PC-3 (cell line): ENCODE data around the gene ADAMTSL5. TPM values are rescaled to one million over a fixed set of nuclear protein-coding genes. Genes with fewer than 3 reads are reported as not detected.

Source experiments
- ATAC-seq: fragments of 200-7000 bp; cut with Tn5 transposase; 2 replicates; pipeline ENCODE4 v1.9.1; 2020; ENCODE audit warnings: mild to moderate bottlenecking, moderate library complexity
- BruUV-seq: library from RNA; stranded (reverse); fragments of 400-500 nt; replicated peaks from 2 replicates; lab custom pipeline; 2021; lab: Mats Ljungman, UMichigan
- CTCF ChIA-PET: fragments of 300-600 bp; sonication (Branson Sonifier 250); formaldehyde crosslinking; loops from one replicate; lab custom pipeline; 2022; ENCODE audit warnings: antibody characterized with exemption; lab: Charles Lee
- POLR2A ChIA-PET: fragments of 300-600 bp; sonication (Branson Sonifier 250); formaldehyde crosslinking; loops from one replicate; lab custom pipeline; 2022; ENCODE audit warnings: antibody characterized with exemption; ENCODE audit not compliant: unreplicated experiment; lab: Charles Lee
- DNase-seq: peaks from one replicate; pipeline ENCODE4 v3.0.0-alpha.2; 2015
- H2AFZ ChIP-seq: fragments of 300-600 bp; sonication (generic); 2 replicates; pipeline ENCODE4 v1.6.0; 2016; ENCODE audit warnings: antibody characterized with exemption, low read length
- H3F3A ChIP-seq: fragments of 300-600 bp; sonication (generic); one replicate; pipeline ENCODE4 v1.6.0; 2017; ENCODE audit warnings: antibody characterized with exemption, low read length, control low read depth, mild to moderate bottlenecking; ENCODE audit not compliant: unreplicated experiment
- H3K27ac ChIP-seq: fragments of 300-600 bp; sonication (generic); 2 replicates; pipeline ENCODE4 v1.5.1; 2016; ENCODE audit warnings: mild to moderate bottlenecking, low read length
- H3K27me3 ChIP-seq: fragments of 300-600 bp; sonication (generic); 2 replicates; pipeline ENCODE4 v1.6.1; 2016; ENCODE audit warnings: low read length, mixed read lengths
- H3K36me3 ChIP-seq: fragments of 300-600 bp; sonication (generic); 2 replicates; pipeline ENCODE4 v1.6.1; 2016; ENCODE audit warnings: low read depth, mixed run types, low read length, mixed read lengths
- H3K4me1 ChIP-seq: fragments of 300-600 bp; sonication (generic); 2 replicates; pipeline ENCODE4 v1.5.1; 2016; ENCODE audit warnings: low read length; ENCODE audit not compliant: insufficient read depth
- H3K4me2 ChIP-seq: fragments of 300-600 bp; sonication (generic); 2 replicates; pipeline ENCODE4 v1.6.0; 2016; ENCODE audit warnings: low read length
- H3K4me3 ChIP-seq: fragments of 300-600 bp; sonication (generic); 2 replicates; pipeline ENCODE4 v1.5.1; 2016; ENCODE audit warnings: mild to moderate bottlenecking, low read length, mixed read lengths
- H3K79me2 ChIP-seq: fragments of 300-600 bp; sonication (generic); 2 replicates; pipeline ENCODE4 v1.6.1; 2017; ENCODE audit warnings: low read length, mixed read lengths
- H3K9ac ChIP-seq: fragments of 300-600 bp; sonication (generic); 2 replicates; pipeline ENCODE4 v1.6.0; 2016; ENCODE audit warnings: mild to moderate bottlenecking, low read length
- H3K9me2 ChIP-seq: fragments of 300-600 bp; sonication (generic); replicated peaks from 2 replicates; pipeline ENCODE4 v1.6.1; 2016; ENCODE audit warnings: mixed run types, low read length, mixed read lengths
- H3K9me3 ChIP-seq: fragments of 300-600 bp; sonication (generic); 2 replicates; pipeline ENCODE4 v1.6.1; 2016; ENCODE audit warnings: low read length, mixed read lengths
- H4K20me1 ChIP-seq: fragments of 300-600 bp; sonication (generic); 2 replicates; pipeline ENCODE4 v1.6.1; 2016; ENCODE audit warnings: low read length, mixed read lengths
- CTCF ChIP-seq: fragments of 300-600 bp; sonication (generic); conservative IDR thresholded peaks from 2 replicates; pipeline ENCODE4 v1.5.1; 2017; ENCODE audit warnings: antibody characterized with exemption, low read depth, mild to moderate bottlenecking, low read length
- EZH2 ChIP-seq: fragments of 300-600 bp; sonication (generic); IDR thresholded peaks from one replicate; pipeline ENCODE4 v1.6.1; 2017; ENCODE audit warnings: antibody characterized with exemption, mild to moderate bottlenecking, low read length; ENCODE audit not compliant: unreplicated experiment
- EZH2phosphoT487 ChIP-seq: fragments of 300-600 bp; sonication (generic); IDR thresholded peaks from 2 replicates; pipeline ENCODE4 v1.6.1; 2018; ENCODE audit warnings: mild to moderate bottlenecking, antibody characterized with exemption, low read length, borderline replicate concordance
- intact Hi-C: fragments of 100-400 bp; cut with micrococcal nuclease; formaldehyde crosslinking; loops from 2 replicates; pipeline ENCODE4 v1.9.0; 2023
- total RNA-seq: library from RNA; depleted of rRNA; stranded (reverse); fragments of >200 nt; gene quantifications from 2 replicates; pipeline ENCODE4 v1.2.3, GENCODE V29; 2014

The ADAMTSL5 gene
- total RNA-seq, 1 experiment from 2014 or later: 5.0 TPM

DNA sequence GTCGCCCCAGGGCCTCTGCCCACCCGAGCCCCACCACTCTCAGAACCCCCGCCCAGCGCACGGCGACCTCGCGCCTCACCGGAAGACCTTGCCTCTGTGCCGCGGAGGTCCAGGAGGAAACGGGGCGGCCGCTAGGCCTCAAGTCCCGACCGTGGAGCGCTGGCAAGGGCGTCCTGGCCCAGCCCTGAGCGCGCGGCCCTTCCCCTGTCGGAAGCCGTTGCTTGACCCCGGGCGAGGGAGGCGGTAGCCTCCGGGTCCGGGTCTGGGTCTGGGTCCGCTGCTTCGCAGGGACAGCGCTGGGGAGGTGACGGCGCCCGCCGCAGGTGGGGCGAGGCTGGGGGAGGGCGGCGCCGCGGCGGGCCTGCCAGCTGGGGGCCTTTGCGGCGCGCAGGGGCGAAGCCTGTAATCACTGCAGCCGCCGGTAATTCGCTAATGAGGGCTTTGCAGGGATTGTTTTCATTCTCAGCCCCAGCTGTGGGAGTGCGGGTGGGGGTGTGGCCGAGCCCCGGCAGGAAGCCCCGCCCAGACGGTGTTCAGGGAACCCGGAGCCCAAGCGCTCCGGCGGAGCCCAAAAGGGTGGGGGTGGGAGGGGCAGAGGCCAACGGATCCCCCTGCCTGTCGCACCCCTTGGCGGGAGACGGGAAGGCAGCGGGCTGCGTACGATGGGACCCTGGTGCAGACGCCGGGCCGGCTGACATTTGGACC, 42.4 kb downstream of the ADAMTSL5 start:
- intact Hi-C loops: no loop called here
- H4K20me1 ChIP-seq: no peaks in the 10 kb centered on the region
- H3K79me2 ChIP-seq: peaks cover 24% of the 10 kb centered on the region
- H2AFZ ChIP-seq: 0 out of 2 replicates have a peak overlapping the region, but pooled peaks have one; percentile 34
- ATAC-seq: peak; percentile 51
- TF ChIP-seq EZH2phosphoT487: no peak
- TF ChIP-seq CTCF: no peak
- TF ChIP-seq EZH2: no peak
- H3K36me3 ChIP-seq: no peaks in the 10 kb centered on the region
- CTCF ChIA-PET: no interaction called here
- POLR2A ChIA-PET: no interaction called here
- H3K9ac ChIP-seq: peak overlapping the region; percentile 31; the same call in 1 of the 2 replicates
- no peaks in the 10 kb centered on the region for H3K9me3 ChIP-seq
- H3F3A ChIP-seq: no peaks in the 10 kb centered on the region
- no TSS peak for BruUV-seq
- no peaks in the 10 kb centered on the region for H3K27me3 ChIP-seq
- peak overlapping the region; percentile 72 for H3K4me3 ChIP-seq
- H3K4me1 ChIP-seq: peaks cover 18% of the 10 kb centered on the region
- H3K9me2 ChIP-seq: no peaks in the 10 kb centered on the region
- peak overlapping the region; percentile 90 for H3K4me2 ChIP-seq
- no peak overlapping the region for H3K27ac ChIP-seq
- peak; percentile 61 for DNase-seq

- H3F3A ChIP-seq: no peaks in the 10 kb centered on the region
- H3K9me2 ChIP-seq: no peaks in the 10 kb centered on the region
- peak overlapping the region; percentile 72 for H3K4me3 ChIP-seq
- no peak for TF ChIP-seq CTCF
- TF ChIP-seq EZH2phosphoT487: no peak
- TF ChIP-seq EZH2: no peak
- H3K9me3 ChIP-seq: no peaks in the 10 kb centered on the region
- ChIA-PET POLR2A (no interaction called here), CTCF (no interaction called here)
- H3K9ac ChIP-seq: peak overlapping the region; percentile 31
- H3K4me2 ChIP-seq: peak overlapping the region; percentile 90
- no TSS peak for BruUV-seq
- H3K27me3 ChIP-seq: no peaks in the 10 kb centered on the region
- H3K4me1 ChIP-seq: peaks cover 18% of the 10 kb centered on the region
- ATAC-seq (peak; percentile 5), DNase-seq (no peak)
- no peaks in the 10 kb centered on the region for H4K20me1 ChIP-seq
- intact Hi-C loops: no loop called here
- H3K36me3 ChIP-seq: no peaks in the 10 kb centered on the region
- no peak overlapping the region for H3K27ac ChIP-seq
- H2AFZ ChIP-seq: no peak overlapping the region
- H3K79me2 ChIP-seq: peaks cover 26% of the 10 kb centered on the region
Measured at GRCh38 chr19:1470055-1470304, 42.8 kb downstream of the ADAMTSL5 start.

GRCh38 chr19:1469255-1470054, 43.4 kb downstream of the ADAMTSL5 start:
- TF ChIP-seq EZH2phosphoT487 (no peak), EZH2 (no peak), CTCF (no peak)
- no TSS peak for BruUV-seq
- peak overlapping the region; percentile 72 for H3K4me3 ChIP-seq
- peak overlapping the region; percentile 90 for H3K4me2 ChIP-seq
- no peak overlapping the region for H2AFZ ChIP-seq
- no peaks in the 10 kb centered on the region for H3K9me2 ChIP-seq
- peaks cover 27% of the 10 kb centered on the region for H3K79me2 ChIP-seq
- H3K27me3 ChIP-seq: no peaks in the 10 kb centered on the region
- intact Hi-C loops: no loop called here
- H3K9ac ChIP-seq: peak overlapping the region; percentile 67
- no peaks in the 10 kb centered on the region for H3F3A ChIP-seq
- H3K9me3 ChIP-seq: no peaks in the 10 kb centered on the region
- no peaks in the 10 kb centered on the region for H3K36me3 ChIP-seq
- ATAC-seq: peak; percentile 16
- CTCF ChIA-PET: no interaction called here
- H4K20me1 ChIP-seq: no peaks in the 10 kb centered on the region
- DNase-seq: peak; percentile 45
- POLR2A ChIA-PET: no interaction called here
- H3K4me1 ChIP-seq: peaks cover 18% of the 10 kb centered on the region
- H3K27ac ChIP-seq: no peak overlapping the region
